Adrenal gland (tissue), 12 donors: ENCODE results near the gene NDUFV3. TPM values are rescaled to one million over a fixed set of nuclear protein-coding genes. Genes with fewer than 3 reads are reported as not detected.
"Not testable (repeated sequence)": the region's sequence is repeated elsewhere in the genome, so short reads cannot be mapped to it uniquely, and the experiment has no call there.

ENCODE experiments used
- DNase-seq, 7 donors: peaks; one replicate each; pipeline ENCODE4 v3.0.0-alpha.2; 2019 to 2020
- H3K27ac ChIP-seq, 5 donors: fragments of 200-600 bp; sonication (generic) in 4 of 5; 1 replicate in 3 of 5; 2 replicates in 2 of 5; pipeline versions ENCODE4 v1.5.1 to v1.8.0; 2016 to 2020; ENCODE audit warnings: mild to moderate bottlenecking in 1 of 5
- H3K27me3 ChIP-seq: fragments of 200-600 bp; 2 replicates; pipeline ENCODE4 v1.8.0; 2021
- H3K36me3 ChIP-seq, 2 donors: fragments of 200-600 bp; replicated peaks in 1 of 2; 1 replicate in 1 of 2; 2 replicates in 1 of 2; pipeline versions ENCODE4 v1.5.1 to v1.8.0; 2018 to 2022
- H3K4me1 ChIP-seq, 2 donors: fragments of 200-600 bp; replicated peaks in 1 of 2; 1 replicate in 1 of 2; 2 replicates in 1 of 2; pipeline versions ENCODE4 v1.5.1 to v1.8.0; 2018 to 2021
- H3K4me3 ChIP-seq, 4 donors: fragments of 200-600 bp; sonication (generic) in 3 of 4; one replicate each; pipeline ENCODE4 v1.5.1; 2016 to 2018
- H3K9me3 ChIP-seq, 3 donors: fragments of 200-600 bp; sonication (generic) in 1 of 3; replicated peaks in 1 of 3; 1 replicate in 2 of 3; 2 replicates in 1 of 3; pipeline versions ENCODE4 v1.5.1 to v1.8.0; 2016 to 2021
- CTCF ChIP-seq, 6 experiments: fragments of 450-650 bp in 4 of 6; fragments of 200-600 bp in 2 of 6; sonication (generic) in 1 of 6; IDR thresholded peaks; 1 replicate in 5 of 6; 2 replicates in 1 of 6; pipeline versions ENCODE4 v1.5.1 to v1.8.0; 2016 to 2021; ENCODE audit warnings: antibody characterized with exemption in 6 of 6, mild to moderate bottlenecking in 2 of 6, moderate library complexity in 1 of 6
- POLR2A ChIP-seq, 2 donors: fragments of 450-650 bp; IDR thresholded peaks; one replicate each; pipeline ENCODE4 v1.6.1; 2017; ENCODE audit warnings: antibody characterized with exemption in 2 of 2, mild to moderate bottlenecking in 2 of 2, moderate library complexity in 1 of 2
- WGBS, 4 donors: extraction: QIAGEN DNeasy Blood & Tissue Kit in 2 of 4; methylation state at CpG; one replicate each; pipeline versions ENCODE4 v1.1.5 to v1.1.7; 2013 to 2017; 5-methylcytosine and 5-hydroxymethylcytosine counted together
- intact Hi-C, 2 donors: fragments of 100-400 bp; cut with DNase I; formaldehyde crosslinking; loops; one replicate each; pipeline versions ENCODE4 v1.14.1 to v1.15.0; 2022 to 2023
- polyA plus RNA-seq, 3 donors: library from polyadenylated mRNA; stranded (reverse); fragments of 200-250 nt in 2 of 3; fragments of 350-450 nt in 1 of 3; fragmentation: Illumina TruSeq in 1 of 3; extraction: RNeasy Lipid Tissue Mini Kit (QIAGEN cat#74804) in 1 of 3; gene quantifications; one replicate each; pipeline ENCODE4 v1.2.3, GENCODE V29; 2013 to 2014
- total RNA-seq, 9 donors: library from RNA; depleted of rRNA in 4 of 9; stranded (reverse); fragments of >200 nt in 4 of 9; fragments of 120-200 nt in 1 of 9; fragmentation: NEBNext Ultra II Directional in 1 of 9; extraction: Animal tissue kit (Norgen Biotek cat#: 25700) in 1 of 9; gene quantifications; one replicate each; pipeline versions ENCODE4 v1.1.0 to v1.2.4, GENCODE V29; 2013 to 2023
- donor health status: healthy with polysubstance abuse.
- donor health status: Bipolar disorder and iron deficiency.
- donor health status: DM: yes; HTN: yes; CAD: no.
- donor health status: DM: no; HTN: no; CAD: no.
- donor health status: DM: no; HTN: no; CAD: no.
- donor health status: DM: yes; HTN: yes; CAD: no.

Gene NDUFV3
- total and polyA plus RNA-seq, 12 donors = 30.4 to 43.5 (median 36.1) TPM

- Histone ChIP-seq H3K4me1 (no peaks in the 10 kb centered on the region), H3K4me3 (no peak overlapping the region), H3K36me3 (no peaks in the 10 kb centered on the region), H3K27me3 (no peaks in the 10 kb centered on the region), H3K27ac (no peak overlapping the region), H3K9me3 (no peaks in the 10 kb centered on the region)
- intact Hi-C loops = no loop called here
- TF ChIP-seq CTCF (IDR thresholded peaks at IDR 0.05) (no peak), POLR2A (IDR thresholded peaks at IDR 0.05) (no peak)
- WGBS, 4 donors = 56 to 94% (median 78%) methylated on average over 3 of the region's 3 CpGs
- no peak for DNase-seq
These were observed 36.9 kb downstream of the NDUFV3 start for GRCh38 chr21:42929969-42930368.

- no peaks in the 10 kb centered on the region for H3K4me1 ChIP-seq
- no peaks in the 10 kb centered on the region for H3K9me3 ChIP-seq
- intact Hi-C loops = no loop called here
- no peaks in the 10 kb centered on the region for H3K27me3 ChIP-seq
- no peaks in the 10 kb centered on the region for H3K36me3 ChIP-seq
- DNase-seq = no peak
- WGBS, 4 donors = 88% methylated on average over 13 of the region's 13 CpGs
- no peak overlapping the region for H3K4me3 ChIP-seq
- no peak overlapping the region for H3K27ac ChIP-seq
- TF ChIP-seq POLR2A (IDR thresholded peaks at IDR 0.05) (no peak), CTCF (IDR thresholded peaks at IDR 0.05) (no peak)
These were observed 38.6 kb downstream of the NDUFV3 start for GRCh38 chr21:42931560-42932235.

GRCh38 chr21:42932378-42933136, 39.4 kb downstream of the NDUFV3 start:
- intact Hi-C loops, H3K36me3 ChIP-seq, H3K27me3 ChIP-seq, H3K4me3 ChIP-seq, H3K27ac ChIP-seq, DNase-seq, H3K9me3 ChIP-seq, H3K4me1 ChIP-seq: not testable (repeated sequence)
- WGBS, 4 donors = 90 to 93% (median 91%) methylated on average over 9 to 16 of the region's 16 CpGs

- H3K4me1 ChIP-seq, intact Hi-C loops, H3K36me3 ChIP-seq, H3K4me3 ChIP-seq, H3K9me3 ChIP-seq, H3K27me3 ChIP-seq, H3K27ac ChIP-seq: not testable (repeated sequence)
- 47 to 74% (median 65%) methylated on average over 8 to 9 of the region's 9 CpGs for WGBS, 4 donors
- DNase-seq = peak in 1 of 7 donors; percentile 20
These were observed 40.2 kb downstream of the NDUFV3 start for GRCh38 chr21:42933137-42933970.

- H3K4me1 ChIP-seq, DNase-seq, H3K27ac ChIP-seq, H3K9me3 ChIP-seq, H3K27me3 ChIP-seq, H3K36me3 ChIP-seq, intact Hi-C loops, H3K4me3 ChIP-seq: not testable (repeated sequence)
- 93 to 98% (median 97%) methylated on average over 11 to 12 of the region's 12 CpGs for WGBS, 4 donors
These were observed 40.9 kb downstream of the NDUFV3 start for GRCh38 chr21:42933973-42934372.

GRCh38 chr21:42936360-42936759, 43.3 kb downstream of the NDUFV3 start:
- H3K4me1 ChIP-seq, H3K36me3 ChIP-seq, intact Hi-C loops, H3K27ac ChIP-seq, H3K9me3 ChIP-seq, H3K27me3 ChIP-seq, H3K4me3 ChIP-seq, DNase-seq: not testable (repeated sequence)
- WGBS, 4 donors = 73 to 100% (median 85%) methylated on average over 1 to 5 of the region's 5 CpGs

GRCh38 chr21:42937034-42937940, 44.2 kb downstream of the NDUFV3 start:
- H3K27ac ChIP-seq, DNase-seq, H3K36me3 ChIP-seq, intact Hi-C loops, H3K27me3 ChIP-seq, H3K9me3 ChIP-seq, H3K4me1 ChIP-seq, H3K4me3 ChIP-seq: not testable (repeated sequence)
- WGBS, 4 donors = 71 to 80% (median 78%) methylated on average over 12 to 16 of the region's 16 CpGs
